Muscle layer of duodenum (tissue), 2 donors: ENCODE data around the gene S100P.

Source experiments
- H3K27ac ChIP-seq: one replicate; pipeline ENCODE4 v1.7.0; 2013; ENCODE audit warnings: mild to moderate bottlenecking, low read length
- H3K27me3 ChIP-seq: one replicate; pipeline ENCODE4 v1.7.0; 2013; ENCODE audit warnings: low read depth, mild to moderate bottlenecking, control low read depth, low read length
- H3K36me3 ChIP-seq, 2 donors: one replicate each; pipeline ENCODE4 v1.7.0; 2013; ENCODE audit warnings: low read length in 2 of 2, control low read depth in 1 of 2, mild to moderate bottlenecking in 1 of 2; ENCODE audit not compliant: insufficient read depth in 2 of 2, control insufficient read depth in 1 of 2
- H3K4me1 ChIP-seq, 2 donors: one replicate each; pipeline ENCODE4 v1.7.0; 2013; ENCODE audit warnings: low read length in 2 of 2, mild to moderate bottlenecking in 2 of 2, control low read depth in 1 of 2, moderate library complexity in 1 of 2; ENCODE audit not compliant: insufficient read depth in 2 of 2, control insufficient read depth in 1 of 2
- H3K4me3 ChIP-seq, 2 donors: one replicate each; pipeline ENCODE4 v1.7.0; 2013; ENCODE audit warnings: low read length in 2 of 2, low read depth in 1 of 2, mild to moderate bottlenecking in 1 of 2
- H3K9me3 ChIP-seq, 2 donors: one replicate each; pipeline ENCODE4 v1.7.0; 2013; ENCODE audit warnings: low read length in 2 of 2, control low read depth in 1 of 2, mild to moderate bottlenecking in 1 of 2; ENCODE audit not compliant: control insufficient read depth in 1 of 2
- donor health status: healthy.

The S100P gene

GRCh38 chr4:6727943-6728250, 34.2 kb downstream of the S100P start:
- Histone ChIP-seq H3K4me3 (no peak overlapping the region), H3K27me3 (no peaks in the 10 kb centered on the region), H3K4me1 (peaks cover 0 to 5% of the 10 kb centered on the region in 2 donors), H3K36me3 (no peaks in the 10 kb centered on the region), H3K27ac (no peak overlapping the region), H3K9me3 (no peaks in the 10 kb centered on the region)

DNA sequence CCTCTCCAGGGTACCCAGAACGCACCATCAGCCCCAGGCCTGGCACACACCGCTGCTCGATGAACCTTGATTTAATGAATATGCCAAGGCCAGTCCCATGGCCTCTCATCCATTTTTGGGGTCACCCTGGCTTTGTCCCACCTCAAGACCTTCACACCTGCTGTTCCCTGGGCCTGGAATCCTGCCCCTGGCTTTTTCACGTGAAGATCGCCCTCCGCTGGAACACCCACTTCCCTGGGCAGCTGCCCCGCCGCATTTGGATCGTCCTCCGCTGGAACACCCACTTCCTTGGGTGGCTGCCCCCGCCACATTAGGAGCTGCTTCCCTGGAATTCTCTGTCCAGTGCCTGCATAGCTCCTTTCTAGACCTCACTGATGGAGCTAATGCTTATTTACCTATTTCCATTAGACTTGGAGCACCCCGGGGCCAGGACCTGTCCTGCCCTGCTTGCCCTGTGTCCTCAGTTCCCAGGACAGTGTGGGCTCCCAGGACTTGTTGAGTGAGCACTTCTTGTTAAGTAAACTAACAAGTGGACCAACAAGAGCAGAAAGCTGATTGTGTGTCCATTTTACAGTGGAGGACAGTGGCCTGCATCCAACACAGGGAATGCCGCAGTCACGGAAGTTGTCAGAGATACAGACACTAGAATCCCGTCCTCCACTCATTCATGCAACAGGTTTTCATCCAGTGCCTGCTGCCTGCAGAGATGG, 34.8 kb downstream of the S100P start:
- Histone ChIP-seq H3K27ac (no peak overlapping the region), H3K27me3 (no peaks in the 10 kb centered on the region), H3K4me3 (no peak overlapping the region), H3K36me3 (no peaks in the 10 kb centered on the region), H3K4me1 (peaks cover 0 to 5% of the 10 kb centered on the region in 2 donors), H3K9me3 (no peaks in the 10 kb centered on the region)

DNA sequence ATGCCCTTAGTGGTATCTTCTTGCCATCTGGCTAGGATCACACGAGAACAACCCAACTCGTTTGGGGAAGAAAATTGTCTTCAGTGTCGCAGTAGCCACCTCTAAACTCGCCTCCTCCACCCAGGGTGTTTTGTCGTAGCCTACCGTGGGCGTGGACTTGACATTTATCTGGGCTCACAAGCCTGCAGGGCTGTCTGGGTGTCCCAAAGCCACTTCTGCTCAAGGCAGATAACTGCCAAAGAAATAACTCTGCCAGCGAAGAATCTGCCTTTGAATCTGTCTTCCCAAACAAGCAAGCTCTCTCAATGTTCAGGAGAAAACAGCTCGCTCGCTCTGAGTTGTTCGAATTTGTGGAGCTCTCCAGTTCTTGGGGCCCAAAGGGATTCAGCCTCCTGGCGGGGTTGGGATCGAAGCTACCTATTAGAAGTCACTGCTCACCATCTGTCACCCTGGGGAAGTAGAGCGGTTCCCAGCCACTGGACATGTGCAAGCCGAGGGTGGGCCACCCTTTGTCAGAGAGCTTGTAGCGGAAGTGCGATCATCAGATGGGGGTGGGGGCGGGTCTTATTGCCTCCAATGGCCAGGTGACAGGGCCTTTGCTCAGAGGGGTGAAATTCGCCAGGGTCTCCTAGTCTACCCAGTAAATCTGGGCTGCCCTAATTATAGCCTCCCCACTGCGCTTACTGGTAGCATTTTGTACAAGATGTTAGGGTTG, 37.1 kb downstream of the S100P start:
- H3K27me3 ChIP-seq = no peaks in the 10 kb centered on the region
- no peak overlapping the region for H3K4me3 ChIP-seq
- H3K36me3 ChIP-seq = no peaks in the 10 kb centered on the region
- H3K4me1 ChIP-seq = peaks cover 0 to 5% of the 10 kb centered on the region in 2 donors
- no peaks in the 10 kb centered on the region for H3K9me3 ChIP-seq
- H3K27ac ChIP-seq = no peak overlapping the region

- Histone ChIP-seq H3K27me3 (no peaks in the 10 kb centered on the region), H3K36me3 (no peaks in the 10 kb centered on the region), H3K4me3 (no peak overlapping the region), H3K27ac (no peak overlapping the region), H3K4me1 (peaks cover 0 to 5% of the 10 kb centered on the region in 2 donors), H3K9me3 (no peaks in the 10 kb centered on the region)
Observed at GRCh38 chr4:6731318-6731675, 37.6 kb downstream of the S100P start.

- H3K27ac ChIP-seq = no peak overlapping the region
- peaks cover 0 to 5% of the 10 kb centered on the region in 2 donors for H3K4me1 ChIP-seq
- no peak overlapping the region for H3K4me3 ChIP-seq
- no peaks in the 10 kb centered on the region for H3K9me3 ChIP-seq
- H3K27me3 ChIP-seq = no peaks in the 10 kb centered on the region
- no peaks in the 10 kb centered on the region for H3K36me3 ChIP-seq
Observed at GRCh38 chr4:6731780-6732179, 38.1 kb downstream of the S100P start.

GRCh38 chr4:6732441-6733357, 39.0 kb downstream of the S100P start:
- no peaks in the 10 kb centered on the region for H3K27me3 ChIP-seq
- H3K27ac ChIP-seq = no peak overlapping the region
- peaks cover 0 to 5% of the 10 kb centered on the region in 2 donors for H3K4me1 ChIP-seq
- H3K36me3 ChIP-seq = no peaks in the 10 kb centered on the region
- no peaks in the 10 kb centered on the region for H3K9me3 ChIP-seq
- H3K4me3 ChIP-seq = no peak overlapping the region

DNA sequence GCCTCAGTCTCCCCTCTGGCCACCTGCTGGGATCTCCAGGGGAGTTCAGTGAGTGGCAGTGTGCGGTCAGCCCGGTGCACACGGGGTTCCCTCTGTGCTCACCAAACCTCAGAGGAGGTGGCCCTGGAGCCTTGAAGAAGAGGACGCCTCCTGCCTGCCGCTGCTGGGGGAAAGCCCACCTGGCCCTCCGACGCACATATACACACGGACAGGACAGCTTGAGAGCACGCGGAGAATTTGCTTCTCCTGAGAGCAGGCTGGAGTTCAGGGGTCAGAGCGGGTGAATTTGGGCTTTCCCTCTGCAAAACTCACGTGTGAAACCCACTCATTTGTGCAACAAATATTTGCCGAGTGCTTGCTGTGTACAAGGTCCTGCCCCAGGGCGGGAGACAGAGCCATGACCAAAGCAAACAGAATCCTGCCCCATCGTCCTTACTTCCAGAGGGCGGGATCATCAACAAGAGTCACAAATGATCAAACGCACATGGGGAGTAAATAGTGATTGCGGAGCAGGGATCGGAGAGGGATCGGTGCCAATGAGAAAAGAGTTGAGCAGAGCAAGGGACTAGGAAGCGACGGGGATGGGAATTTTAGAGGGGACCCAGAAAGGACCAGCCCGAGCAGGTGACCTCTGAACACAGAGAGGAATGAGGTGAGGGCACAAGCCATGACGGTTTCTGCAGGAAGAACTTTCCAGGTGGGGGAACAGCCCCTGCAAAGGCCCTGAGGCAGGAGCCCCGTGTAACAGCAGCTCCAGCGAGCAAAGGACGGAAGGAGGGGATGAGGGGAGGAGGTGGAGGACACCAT, 39.9 kb downstream of the S100P start:
- Histone ChIP-seq H3K27me3 (no peaks in the 10 kb centered on the region), H3K4me3 (no peak overlapping the region), H3K9me3 (no peaks in the 10 kb centered on the region), H3K36me3 (no peaks in the 10 kb centered on the region), H3K27ac (no peak overlapping the region), H3K4me1 (peaks cover 0 to 5% of the 10 kb centered on the region in 2 donors)

DNA sequence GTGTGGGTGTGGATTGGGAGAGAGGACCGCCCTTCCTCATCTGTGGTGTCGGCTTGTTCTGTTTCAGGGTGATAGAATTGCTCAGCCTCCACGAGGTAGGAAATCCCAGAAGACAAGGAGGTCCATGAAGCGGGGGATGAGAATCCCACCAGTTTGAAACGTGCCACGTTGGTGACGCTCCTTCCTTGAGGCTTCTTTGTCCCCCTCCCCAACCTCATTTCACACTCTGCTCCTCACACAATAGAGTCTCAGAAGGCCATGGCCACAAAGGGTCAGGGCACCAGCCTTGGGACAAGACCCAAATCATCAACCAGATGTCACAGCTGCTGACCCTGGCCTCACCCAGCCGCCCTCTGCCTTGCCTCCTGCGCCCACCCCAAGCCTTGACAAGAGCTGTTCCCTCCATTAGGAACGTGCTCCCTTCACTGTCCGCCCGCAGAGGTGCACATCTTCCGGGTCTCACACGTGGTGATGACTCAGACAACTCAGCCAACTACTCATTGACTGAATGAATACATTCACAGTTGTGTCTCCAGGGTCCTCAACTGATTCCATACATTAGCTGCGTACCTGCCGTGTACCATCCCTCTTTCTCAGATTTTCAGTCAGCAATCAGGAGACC, 40.6 kb downstream of the S100P start:
- Histone ChIP-seq H3K4me1 (peaks cover 0 to under 1% of the 10 kb centered on the region in 2 donors), H3K27ac (no peak overlapping the region), H3K9me3 (no peaks in the 10 kb centered on the region), H3K36me3 (no peaks in the 10 kb centered on the region), H3K4me3 (no peak overlapping the region), H3K27me3 (no peaks in the 10 kb centered on the region)

GRCh38 chr4:6739920-6740319, 46.2 kb downstream of the S100P start:
- H3K27me3 ChIP-seq = no peaks in the 10 kb centered on the region
- H3K9me3 ChIP-seq = no peaks in the 10 kb centered on the region
- H3K36me3 ChIP-seq = no peaks in the 10 kb centered on the region
- no peak overlapping the region for H3K27ac ChIP-seq
- H3K4me3 ChIP-seq = no peak overlapping the region
- H3K4me1 ChIP-seq = no peaks in the 10 kb centered on the region

- no peaks in the 10 kb centered on the region for H3K4me1 ChIP-seq
- no peaks in the 10 kb centered on the region for H3K9me3 ChIP-seq
- no peaks in the 10 kb centered on the region for H3K27me3 ChIP-seq
- no peaks in the 10 kb centered on the region for H3K36me3 ChIP-seq
- no peak overlapping the region for H3K4me3 ChIP-seq
- H3K27ac ChIP-seq = no peak overlapping the region
Observed at GRCh38 chr4:6740347-6740746, 46.7 kb downstream of the S100P start.
